ENCODE measurements around the gene FMO3. TPM values are rescaled to one million over a fixed set of nuclear protein-coding genes. Genes with fewer than 3 reads are reported as not detected.

The FMO3 gene
- total and polyA plus RNA-seq, 2 of the 4 experiments (the other 2 are of a cell fraction): under 0.01 to 0.10 TPM

GRCh38 chr1:171082606-171083005 lies 8.1 kb upstream of the FMO3 start:
- no peak for TF ChIP-seq BHLHE40 (IDR thresholded peaks at IDR 0.05; ENCODE audit: low read depth, low read length)
- no peak for TF ChIP-seq RFX5 (IDR thresholded peaks at IDR 0.05; ENCODE audit: low read depth, low read length)
- no peak for TF ChIP-seq NFE2L2 (IDR thresholded peaks at IDR 0.05; ENCODE audit: low read depth, low read length)
- TF ChIP-seq, protein P1, sequence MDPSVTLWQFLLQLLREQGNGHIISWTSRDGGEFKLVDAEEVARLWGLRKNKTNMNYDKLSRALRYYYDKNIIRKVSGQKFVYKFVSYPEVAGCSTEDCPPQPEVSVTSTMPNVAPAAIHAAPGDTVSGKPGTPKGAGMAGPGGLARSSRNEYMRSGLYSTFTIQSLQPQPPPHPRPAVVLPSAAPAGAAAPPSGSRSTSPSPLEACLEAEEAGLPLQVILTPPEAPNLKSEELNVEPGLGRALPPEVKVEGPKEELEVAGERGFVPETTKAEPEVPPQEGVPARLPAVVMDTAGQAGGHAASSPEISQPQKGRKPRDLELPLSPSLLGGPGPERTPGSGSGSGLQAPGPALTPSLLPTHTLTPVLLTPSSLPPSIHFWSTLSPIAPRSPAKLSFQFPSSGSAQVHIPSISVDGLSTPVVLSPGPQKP (IDR thresholded peaks at IDR 0.05; ENCODE audit: borderline replicate concordance, low read depth, low read length): no peak
- TF ChIP-seq, protein P2, sequence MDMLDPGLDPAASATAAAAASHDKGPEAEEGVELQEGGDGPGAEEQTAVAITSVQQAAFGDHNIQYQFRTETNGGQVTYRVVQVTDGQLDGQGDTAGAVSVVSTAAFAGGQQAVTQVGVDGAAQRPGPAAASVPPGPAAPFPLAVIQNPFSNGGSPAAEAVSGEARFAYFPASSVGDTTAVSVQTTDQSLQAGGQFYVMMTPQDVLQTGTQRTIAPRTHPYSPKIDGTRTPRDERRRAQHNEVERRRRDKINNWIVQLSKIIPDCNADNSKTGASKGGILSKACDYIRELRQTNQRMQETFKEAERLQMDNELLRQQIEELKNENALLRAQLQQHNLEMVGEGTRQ (IDR thresholded peaks at IDR 0.05; ENCODE audit: low read depth, low read length): no peak
- no peak for TF ChIP-seq SMC3 (IDR thresholded peaks at IDR 0.05; ENCODE audit: low read depth, low read length)
- no peak for TF ChIP-seq MXI1 (IDR thresholded peaks at IDR 0.05; ENCODE audit: borderline replicate concordance, low read depth, low read length)
- no peak for TF ChIP-seq RCOR1 (IDR thresholded peaks at IDR 0.05; ENCODE audit: insufficient replicate concordance, low read length)
- no peak for TF ChIP-seq CTCF (conservative IDR thresholded peaks at IDR 0.05; ENCODE audit: low read depth, low read length)
- TF ChIP-seq FOS (IDR thresholded peaks at IDR 0.05; ENCODE audit: low read depth, low read length): no peak
- no peak for TF ChIP-seq CHD1 (IDR thresholded peaks at IDR 0.05; ENCODE audit: low read depth, low read length)
- no peak for TF ChIP-seq MAFK (IDR thresholded peaks at IDR 0.05; ENCODE audit: low read depth, low read length)
- TF ChIP-seq POLR2A (IDR thresholded peaks at IDR 0.05; ENCODE audit: low read depth, low read length): no peak
- TF ChIP-seq CEBPB (IDR thresholded peaks at IDR 0.05; ENCODE audit: low read depth, low read length): no peak
- H3K56ac ChIP-seq (ENCODE audit: extremely low read depth, insufficient read depth, low read length): no peak overlapping the region
- no peak overlapping the region for H2AK9ac ChIP-seq (replicated peaks; ENCODE audit: low read depth, low read length, poor library complexity)
- POLR2A ChIA-PET (ENCODE audit: unreplicated experiment): no interaction called here
- H3K4ac ChIP-seq (ENCODE audit: low read depth, low read length): no peak overlapping the region
- H3K4me1 ChIP-seq (ENCODE audit: control insufficient read depth, insufficient read depth, low read length): peaks cover 5% of the 10 kb centered on the region; the same call in 1 of the 2 replicates
- no peak overlapping the region for H3K4me2 ChIP-seq (ENCODE audit: low read depth, low read length)
- H4K8ac ChIP-seq (ENCODE audit: low read depth in 2 of 2, low read length in 2 of 2): no peak overlapping the region
- H3K23ac ChIP-seq (ENCODE audit: low read depth, low read length): no peak overlapping the region
- no peaks in the 10 kb centered on the region for H3K36me3 ChIP-seq (ENCODE audit: control insufficient read depth, insufficient read depth, low read length)
- no peak for DNase-seq
- H2BK20ac ChIP-seq (ENCODE audit: low read depth, low read length): no peak overlapping the region
- no peaks in the 10 kb centered on the region for H3K9me1 ChIP-seq (ENCODE audit: insufficient read depth, low read length)
- no TSS peak for BruUV-seq (replicated peaks)
- H4K5ac ChIP-seq (ENCODE audit: low read depth, low read length): no peak overlapping the region; the same call in 1 of the 2 replicates
- H3K9me3 ChIP-seq (ENCODE audit: control insufficient read depth, insufficient read depth, low read length): no peaks in the 10 kb centered on the region
- H2BK5ac ChIP-seq (ENCODE audit: low read depth, low read length, poor library complexity, severe bottlenecking): no peak overlapping the region
- dilution Hi-C loops (cut with HindIII; ENCODE audit: low sequenced_read_pairs, unreplicated experiment): no loop called here
- no peaks in the 10 kb centered on the region for H4K20me1 ChIP-seq (ENCODE audit: insufficient read depth, low read length)
- H3K27me3 ChIP-seq (ENCODE audit: control insufficient read depth, insufficient read depth, low read length): no peaks in the 10 kb centered on the region
- in situ Hi-C loops (cut with MboI; ENCODE audit: low sequenced_read_pairs): loop anchor here (5.0 to 10.0 kb wide), 2 partner anchors 102 to 150 kb away; partner anchors contain the start of gene FMO2
- no peak for ATAC-seq (ENCODE audit: low read depth)
- CTCF ChIA-PET: interaction anchor here (1.2 to 3.0 kb wide), 3 partner anchors 59 to 144 kb away, joined by 5 to 55 read pairs (median 5); no protein-coding TSS in a partner anchor
- intact Hi-C loops (cut with micrococcal nuclease): loop anchor here (5.0 kb wide), 1 partner anchor 230 kb away; the partner anchor contains the start of gene FMO4
- WGBS, 2 experiments (ENCODE audit: extremely low coverage in 2 of 2, insufficient read length in 1 of 2): no CpG with 5 or more reads among the region's 1 CpG
- no peak overlapping the region for H3K9ac ChIP-seq (ENCODE audit: low read depth, low read length)
- no peak overlapping the region for H2BK120ac ChIP-seq (ENCODE audit: low read depth, low read length)
- no peak overlapping the region for H2AK5ac ChIP-seq (ENCODE audit: low read depth, low read length)
- no peak overlapping the region for H3K27ac ChIP-seq (ENCODE audit: insufficient read depth, low read length)
- H3K18ac ChIP-seq (ENCODE audit: low read depth, low read length): no peak overlapping the region
- H3K4me3 ChIP-seq (ENCODE audit: insufficient read depth, low read depth, low read length): no peak overlapping the region
- H2BK15ac ChIP-seq (ENCODE audit: low read depth, low read length): no peak overlapping the region
- H3K79me1 ChIP-seq (ENCODE audit: low read depth in 1 of 2, low read length in 2 of 2): no peaks in the 10 kb centered on the region
- no peak overlapping the region for H3K14ac ChIP-seq (replicated peaks; ENCODE audit: low read depth, low read length)
- H2AFZ ChIP-seq (replicated peaks; ENCODE audit: low read length, poor library complexity): no peak overlapping the region
- H4K91ac ChIP-seq (ENCODE audit: insufficient read depth, low read depth, low read length): no peak overlapping the region
